GM21723 (cell line): ENCODE data around the gene ARNT2.

Source experiments
- ATAC-seq: cut with Tn5 transposase; IDR thresholded peaks from one replicate; pipeline ENCODE4 v1.9.1; 2021; ENCODE audit warnings: mild to moderate bottlenecking, moderate library complexity; ENCODE audit not compliant: unreplicated experiment

Gene ARNT2

GRCh38 chr15:80568876-80569605 is 164.9 kb downstream of the ARNT2 start:
- no peak for ATAC-seq

DNA sequence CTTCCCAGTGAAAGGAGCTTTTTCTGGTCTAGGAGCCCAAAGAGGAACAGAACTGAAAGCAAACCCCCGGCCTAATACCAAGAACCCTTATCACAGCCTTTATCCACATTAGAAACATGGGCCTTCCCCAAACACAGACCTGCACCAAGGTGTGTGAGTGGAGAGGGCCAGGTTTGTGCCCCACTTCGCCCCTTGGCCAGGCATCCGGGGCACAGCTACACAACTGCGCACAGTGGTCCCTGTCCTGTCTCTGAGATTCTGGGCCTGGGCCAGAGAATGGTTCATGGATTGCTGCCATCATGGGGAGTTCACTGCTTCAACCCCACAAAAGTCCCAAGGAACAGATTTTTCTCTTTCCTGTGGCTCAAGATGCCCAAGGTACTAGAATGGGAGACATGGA is 165.5 kb downstream of the ARNT2 start:
- no peak for ATAC-seq

DNA sequence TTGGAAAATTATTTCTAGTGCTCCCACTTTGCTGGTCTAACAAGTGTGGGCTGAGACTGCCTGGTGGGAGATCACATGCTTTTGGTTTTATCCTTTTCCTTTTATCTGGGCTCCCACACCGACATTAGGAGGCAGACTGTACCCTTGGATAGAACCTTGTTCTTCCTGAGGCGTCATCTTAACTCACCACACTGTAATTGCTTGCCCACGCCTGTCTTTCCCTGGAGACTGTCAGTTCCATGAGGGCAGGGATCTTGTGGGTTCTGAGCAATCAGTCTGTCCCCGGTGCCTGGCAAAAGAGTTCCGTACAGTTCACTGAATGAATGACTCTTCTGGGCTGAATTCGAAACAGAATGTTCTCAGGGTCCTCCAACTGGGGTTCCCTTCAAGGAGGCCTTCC is 166.4 kb downstream of the ARNT2 start:
- ATAC-seq, result no peak

- no peak for ATAC-seq
Observed at GRCh38 chr15:80572337-80572736, 168.2 kb downstream of the ARNT2 start.

- ATAC-seq, result no peak
Observed at GRCh38 chr15:80573606-80574005, 169.4 kb downstream of the ARNT2 start.

GRCh38 chr15:80574590-80574989 is 170.4 kb downstream of the ARNT2 start:
- no peak for ATAC-seq

DNA sequence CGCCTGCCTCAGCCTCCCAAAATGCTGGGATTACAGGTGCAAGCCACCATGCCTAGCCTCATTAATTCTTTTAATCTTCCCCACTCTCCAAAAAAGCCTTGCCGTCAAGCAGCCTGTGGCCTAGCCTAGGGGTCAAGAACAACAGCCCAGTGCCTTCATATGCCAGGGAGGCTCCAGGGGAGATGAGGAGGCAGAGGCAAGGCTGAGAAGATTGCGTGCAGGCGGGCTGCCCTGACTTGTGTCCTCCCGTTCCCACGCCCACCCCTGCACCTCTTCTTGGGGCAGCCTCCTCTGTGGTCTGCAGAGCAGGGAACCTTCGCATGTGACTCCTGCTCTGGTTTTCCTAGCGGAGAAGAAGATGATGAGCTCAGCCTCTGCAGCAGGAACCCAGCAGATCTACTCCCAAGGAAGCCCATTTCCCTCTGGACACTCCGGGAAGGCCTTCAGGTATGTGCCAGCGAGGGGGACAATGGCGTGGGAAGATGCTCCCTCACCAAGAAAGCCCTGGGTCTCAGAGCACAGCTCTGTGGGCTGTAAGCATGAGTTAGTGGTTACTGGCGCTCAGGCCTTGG is 172.4 kb downstream of the ARNT2 start:
- ATAC-seq, result no peak

- no peak for ATAC-seq
Observed at GRCh38 chr15:80577552-80578205, 173.5 kb downstream of the ARNT2 start.

DNA sequence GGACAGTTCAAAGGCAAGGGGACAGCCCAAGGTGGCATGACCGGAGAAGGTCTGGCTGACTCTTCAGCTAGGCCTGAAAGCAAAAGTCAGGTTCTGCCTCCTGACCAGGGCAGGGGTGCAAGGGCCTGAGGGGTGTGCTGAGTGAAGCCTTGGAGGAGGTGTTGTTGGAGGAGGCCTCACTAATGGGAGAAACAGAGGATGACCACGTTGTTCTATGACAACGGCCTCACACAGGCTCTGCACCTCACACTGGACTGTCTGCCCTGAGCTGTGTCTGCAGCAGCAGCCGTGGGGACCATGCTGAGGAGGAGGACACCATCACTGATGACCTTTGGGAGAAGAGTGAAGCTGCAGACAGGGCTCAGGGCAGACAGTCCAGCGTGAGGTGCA is 174.0 kb downstream of the ARNT2 start:
- no peak for ATAC-seq

DNA sequence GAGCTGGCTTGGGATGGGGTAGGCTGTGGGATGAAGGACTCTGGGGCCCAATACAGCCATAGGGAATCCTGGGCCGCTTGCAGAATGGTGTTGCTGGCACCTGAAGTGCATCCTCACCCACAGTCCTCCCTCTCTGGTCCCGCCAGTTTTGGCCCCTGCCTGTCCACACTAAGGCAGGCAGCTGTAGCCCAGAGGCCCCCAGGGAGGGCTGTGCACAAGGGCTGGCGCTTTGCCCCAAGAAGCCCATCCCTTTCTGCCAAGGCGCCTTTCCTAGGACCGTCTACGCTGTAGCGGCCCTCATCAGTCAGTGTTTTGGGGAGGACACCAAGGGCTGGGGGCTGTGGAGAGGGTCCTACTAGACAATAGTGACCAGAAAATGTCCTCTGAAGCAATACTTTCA is 174.7 kb downstream of the ARNT2 start:
- ATAC-seq, result no peak

GRCh38 chr15:80579611-80580010 is 175.4 kb downstream of the ARNT2 start:
- no peak for ATAC-seq

- no peak for ATAC-seq
Observed at GRCh38 chr15:80580106-80580505, 175.9 kb downstream of the ARNT2 start.

DNA sequence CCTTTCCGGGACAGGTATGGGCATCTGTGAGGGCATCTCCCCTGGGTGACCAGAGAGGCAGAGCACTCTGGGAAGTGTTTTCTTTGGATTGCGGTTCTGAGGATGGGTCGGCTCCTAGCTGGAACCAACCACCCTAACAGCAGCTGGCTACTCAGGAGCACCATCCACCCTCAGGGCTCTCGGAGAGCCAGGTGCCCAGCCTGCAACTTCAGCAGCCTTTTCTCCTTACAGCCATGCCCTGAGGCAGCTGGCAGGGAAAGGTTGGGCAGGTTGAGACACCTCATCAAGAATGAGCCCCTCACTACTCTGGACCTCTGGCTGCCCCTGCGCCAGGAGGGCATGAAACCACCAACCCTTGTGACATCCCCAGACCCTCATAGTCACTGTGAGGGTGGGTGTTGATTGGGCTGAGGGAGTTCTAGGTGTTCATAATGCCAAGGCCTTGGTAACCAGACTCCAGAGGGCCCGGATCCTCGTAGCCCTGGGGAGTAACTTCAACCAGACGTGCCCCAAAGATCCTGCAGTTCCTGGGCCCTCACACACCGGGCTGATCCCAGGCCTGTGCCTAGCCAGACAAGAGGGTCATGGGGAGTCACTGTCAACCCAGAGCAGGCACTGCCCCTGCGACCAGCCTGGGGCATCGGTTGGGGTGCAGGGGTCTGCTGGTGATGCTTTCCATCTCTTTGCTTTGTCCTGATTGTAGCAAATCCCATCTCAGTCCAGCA is 176.5 kb downstream of the ARNT2 start:
- ATAC-seq, result no peak

DNA sequence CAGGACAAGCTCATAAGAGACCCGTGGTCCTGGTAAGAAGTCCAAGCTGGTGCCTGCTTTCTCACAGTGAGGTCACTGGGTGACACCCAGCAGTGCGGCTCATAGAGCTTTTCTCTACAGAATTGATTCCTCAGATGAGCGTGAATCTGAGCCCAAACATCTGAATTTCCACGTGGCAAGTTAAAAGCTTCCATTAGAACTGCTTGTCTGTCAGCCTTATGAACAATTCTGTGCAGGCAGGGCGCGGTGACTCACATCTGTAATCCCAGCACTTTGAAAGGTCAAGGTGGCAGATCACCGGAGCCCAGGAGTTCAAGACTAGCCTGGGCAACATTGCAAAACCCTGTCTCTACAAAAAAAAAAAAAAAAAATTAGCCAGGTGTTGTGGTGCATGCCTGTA is 177.8 kb downstream of the ARNT2 start:
- ATAC-seq, result no peak

DNA sequence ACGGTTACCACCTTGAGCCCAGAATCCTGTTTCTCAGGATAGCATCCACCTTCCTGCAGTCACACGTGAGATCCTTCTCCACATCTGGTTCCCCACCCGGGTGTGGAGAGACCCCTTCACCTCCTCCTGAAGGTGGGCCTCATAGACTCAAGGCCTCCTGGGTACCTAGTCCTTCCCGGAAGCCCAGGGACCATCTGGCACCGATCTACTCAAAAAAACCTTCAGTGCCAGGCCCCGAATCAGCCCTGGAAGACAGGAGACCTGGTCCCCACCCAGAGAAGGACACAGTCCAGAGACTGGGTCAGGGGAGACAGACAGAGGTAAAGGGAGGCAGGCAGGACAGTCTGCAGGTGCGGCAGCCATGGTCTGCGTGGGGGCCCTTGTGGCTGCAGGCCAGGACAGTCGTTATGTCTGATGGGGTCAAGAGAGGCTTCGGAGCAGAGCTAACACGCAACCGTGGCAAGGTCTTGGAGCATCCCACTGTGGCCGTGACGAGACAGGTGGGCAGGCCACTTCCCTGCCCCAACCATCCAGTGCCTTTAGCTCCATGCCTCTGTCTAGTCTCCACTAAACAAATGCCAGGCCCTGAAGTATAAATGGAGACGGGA is 178.7 kb downstream of the ARNT2 start:
- no peak for ATAC-seq

DNA sequence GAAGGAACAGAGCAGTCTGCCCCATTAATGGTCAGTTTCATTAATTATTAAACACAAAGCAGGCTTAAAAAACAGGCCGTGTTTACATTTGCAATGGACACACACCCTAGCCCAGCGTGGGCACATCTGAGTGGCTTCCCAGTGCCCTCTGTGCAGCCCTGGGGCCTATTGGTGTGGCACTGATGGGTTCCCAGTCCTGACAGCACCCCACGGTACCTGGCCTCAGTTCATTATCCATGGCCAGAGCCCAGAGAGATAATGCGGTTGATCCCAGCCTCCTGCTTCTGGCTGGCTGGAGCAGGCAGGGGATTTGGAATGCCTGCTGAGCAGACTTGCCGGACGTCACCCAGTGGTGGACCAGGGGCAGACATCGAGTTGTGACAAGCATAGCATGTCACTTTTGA is 180.4 kb downstream of the ARNT2 start:
- no peak for ATAC-seq

GRCh38 chr15:80584973-80585525 is 180.9 kb downstream of the ARNT2 start:
- no peak for ATAC-seq

DNA sequence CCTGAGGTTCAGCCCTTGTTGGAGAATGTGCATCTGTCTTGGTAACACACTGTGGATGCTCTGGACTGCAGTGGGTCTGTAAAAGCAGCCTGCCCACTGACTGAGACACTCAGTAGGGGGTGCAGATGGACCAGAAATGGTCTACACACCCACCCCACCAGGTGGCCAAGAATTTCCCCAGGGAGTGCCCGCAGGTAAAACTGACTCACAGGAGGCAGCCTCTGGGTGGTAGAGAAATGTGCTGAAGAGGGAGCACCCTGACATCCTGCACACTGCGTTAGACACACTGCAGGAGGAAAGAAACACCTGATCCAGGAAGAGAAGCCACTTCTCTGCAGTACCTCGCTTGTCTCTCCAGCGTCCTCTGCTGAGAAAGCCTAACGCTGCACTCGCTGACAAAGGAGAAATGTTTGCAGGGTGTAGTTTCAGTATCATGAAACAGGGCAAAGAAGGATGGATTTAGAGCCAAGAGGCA is 181.4 kb downstream of the ARNT2 start:
- no peak for ATAC-seq

- ATAC-seq, result no peak
Observed at GRCh38 chr15:80586161-80586560, 182.0 kb downstream of the ARNT2 start.

GRCh38 chr15:80587007-80587406 is 182.8 kb downstream of the ARNT2 start:
- ATAC-seq, result no peak
